Stimulated activated CD4-positive, alpha-beta T cell treated with anti-CD3 and anti-CD28 coated beads, TNF-alpha, amount 100 ng/mL, for 48 hours (primary cell): ENCODE results near the gene GGT6.
A peak's percentile ranks its signal among the peaks of the same experiment; 100 is the strongest.

Experiments used
- DNase-seq, 3 donors: peaks; one replicate each; pipeline ENCODE4 v3.0.0-alpha.2; 2020; ENCODE audit warnings: low read depth in 3 of 3

Gene GGT6

GRCh38 chr17:4553669-4554068, 6.7 kb downstream of the GGT6 start:
- no peak for DNase-seq

- no peak for DNase-seq
Measured at GRCh38 chr17:4551796-4552525, 8.4 kb downstream of the GGT6 start.

GRCh38 chr17:4551141-4551540, 9.2 kb downstream of the GGT6 start:
- peak in 1 of 3 donors; percentile 37 for DNase-seq

GRCh38 chr17:4550534-4551039, 9.8 kb downstream of the GGT6 start:
- DNase-seq = no peak

GRCh38 chr17:4549781-4550533, 10.4 kb downstream of the GGT6 start:
- no peak for DNase-seq

GRCh38 chr17:4548721-4549531, 11.5 kb downstream of the GGT6 start:
- no peak for DNase-seq

- no peak for DNase-seq
Measured at GRCh38 chr17:4548061-4548461, 12.3 kb downstream of the GGT6 start.

- DNase-seq = no peak
Measured at GRCh38 chr17:4547118-4547906, 13.1 kb downstream of the GGT6 start.

- no peak for DNase-seq
Measured at GRCh38 chr17:4545217-4545951, 15.0 kb downstream of the GGT6 start.

- DNase-seq = no peak
Measured at GRCh38 chr17:4544951-4545216, 15.5 kb downstream of the GGT6 start.

GRCh38 chr17:4544135-4544950, 16.0 kb downstream of the GGT6 start:
- no peak for DNase-seq

- DNase-seq = no peak
Measured at GRCh38 chr17:4543557-4544026, 16.8 kb downstream of the GGT6 start.

GRCh38 chr17:4542726-4543191, 17.6 kb downstream of the GGT6 start:
- DNase-seq = no peak

- no peak for DNase-seq
Measured at GRCh38 chr17:4542003-4542725, 18.2 kb downstream of the GGT6 start.

- DNase-seq = no peak
Measured at GRCh38 chr17:4541328-4542002, 18.9 kb downstream of the GGT6 start.

GRCh38 chr17:4540687-4541327, 19.6 kb downstream of the GGT6 start:
- no peak for DNase-seq

- no peak for DNase-seq
Measured at GRCh38 chr17:4540224-4540651, 20.1 kb downstream of the GGT6 start.
